ENCODE data around the gene RHCG. TPM values are rescaled to one million over a fixed set of nuclear protein-coding genes. Genes with fewer than 3 reads are reported as not detected.

The RHCG gene
- total and polyA plus RNA-seq, 2 of the 13 experiments (the other 11 are each of a cell fraction or from before 2014, with no cell fraction given): not detected

DNA sequence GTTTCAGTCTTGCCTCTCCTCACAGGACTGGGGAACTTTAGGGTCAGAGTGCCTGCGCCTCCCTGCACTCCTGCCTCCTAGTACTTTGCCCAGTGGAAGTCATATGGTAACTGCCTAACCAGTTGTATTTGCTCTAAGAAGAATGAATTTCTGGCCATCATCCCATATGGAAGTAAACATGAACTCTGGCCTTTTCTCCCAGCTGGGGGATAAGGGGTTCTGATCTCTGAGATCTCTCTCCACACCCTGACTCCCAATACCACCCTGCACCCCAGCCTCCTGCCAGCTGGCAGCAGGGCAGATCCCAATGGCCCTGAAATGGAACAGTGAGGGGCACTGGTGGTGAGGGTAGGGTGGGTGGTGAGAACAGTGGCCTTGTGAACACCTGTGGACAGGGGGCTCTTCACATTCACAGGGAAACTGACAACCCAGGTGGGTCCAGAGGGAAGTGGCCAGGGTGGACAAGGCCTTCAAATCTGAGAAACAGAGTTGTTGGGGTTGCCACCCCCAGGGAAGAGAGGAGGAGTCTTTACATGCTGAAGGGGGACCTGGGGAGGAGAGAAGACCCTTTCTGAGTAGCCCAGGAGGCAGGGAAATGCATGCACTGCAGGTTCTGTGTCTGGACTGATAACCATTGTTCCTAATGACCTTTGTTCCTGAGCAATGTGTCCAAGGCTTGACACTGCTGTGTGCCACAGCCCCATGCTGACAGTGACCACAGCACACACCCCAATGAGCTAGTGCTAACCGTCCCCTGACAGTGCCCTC, 36.9 kb downstream of the RHCG start (continued):
- no peak for TF ChIP-seq POGK (CRISPR knock-in tag; conservative IDR thresholded peaks at IDR 0.05)
- no peak for TF ChIP-seq ZNF33A (CRISPR knock-in tag; IDR thresholded peaks at IDR 0.05; ENCODE audit: borderline replicate concordance)
- 0 out of 2 replicates have a peak, but pooled peaks have one; percentile 46 for TF ChIP-seq ZNF567 (CRISPR knock-in tag; IDR thresholded peaks at IDR 0.05; ENCODE audit: borderline replicate concordance)
- TF ChIP-seq CREM (IDR thresholded peaks at IDR 0.05): no peak
- no peak for TF ChIP-seq CREM (CRISPR knock-in tag; IDR thresholded peaks at IDR 0.05)
- TF ChIP-seq ZNF253 (CRISPR knock-in tag; IDR thresholded peaks at IDR 0.05; ENCODE audit: borderline replicate concordance): no peak
- TF ChIP-seq ZNF724P (CRISPR knock-in tag; IDR thresholded peaks at IDR 0.05; ENCODE audit: borderline replicate concordance): no peak
- TF ChIP-seq, protein P1, sequence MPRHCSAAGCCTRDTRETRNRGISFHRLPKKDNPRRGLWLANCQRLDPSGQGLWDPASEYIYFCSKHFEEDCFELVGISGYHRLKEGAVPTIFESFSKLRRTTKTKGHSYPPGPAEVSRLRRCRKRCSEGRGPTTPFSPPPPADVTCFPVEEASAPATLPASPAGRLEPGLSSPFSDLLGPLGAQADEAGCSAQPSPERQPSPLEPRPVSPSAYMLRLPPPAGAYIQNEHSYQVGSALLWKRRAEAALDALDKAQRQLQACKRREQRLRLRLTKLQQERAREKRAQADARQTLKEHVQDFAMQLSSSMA (CRISPR knock-in tag; IDR thresholded peaks at IDR 0.05): 0 out of 2 replicates have a peak, but pooled peaks have one; percentile 19
- peak; percentile 47 for TF ChIP-seq CTCF (CRISPR knock-in tag; IDR thresholded peaks at IDR 0.05)
- no peak for TF ChIP-seq TRAFD1 (CRISPR knock-in tag; IDR thresholded peaks at IDR 0.05; ENCODE audit: borderline replicate concordance)
- no peak for TF ChIP-seq ZBTB42 (CRISPR knock-in tag; IDR thresholded peaks at IDR 0.05)
- TF ChIP-seq PCBP2 (optimal IDR thresholded peaks at IDR 0.05; ENCODE audit: low read depth, low read length, poor library complexity, severe bottlenecking): no peak
- TF ChIP-seq ZNF160 (CRISPR knock-in tag; IDR thresholded peaks at IDR 0.05): no peak
- TF ChIP-seq SNAI1 (CRISPR knock-in tag; IDR thresholded peaks at IDR 0.05; ENCODE audit: borderline replicate concordance): no peak
- no peak for TF ChIP-seq ZNF772 (CRISPR knock-in tag; IDR thresholded peaks at IDR 0.05)
- TF ChIP-seq HES4 (CRISPR knock-in tag; IDR thresholded peaks at IDR 0.05; ENCODE audit: borderline replicate concordance): 0 out of 2 replicates have a peak, but pooled peaks have one; percentile 55
- TF ChIP-seq, protein P2, sequence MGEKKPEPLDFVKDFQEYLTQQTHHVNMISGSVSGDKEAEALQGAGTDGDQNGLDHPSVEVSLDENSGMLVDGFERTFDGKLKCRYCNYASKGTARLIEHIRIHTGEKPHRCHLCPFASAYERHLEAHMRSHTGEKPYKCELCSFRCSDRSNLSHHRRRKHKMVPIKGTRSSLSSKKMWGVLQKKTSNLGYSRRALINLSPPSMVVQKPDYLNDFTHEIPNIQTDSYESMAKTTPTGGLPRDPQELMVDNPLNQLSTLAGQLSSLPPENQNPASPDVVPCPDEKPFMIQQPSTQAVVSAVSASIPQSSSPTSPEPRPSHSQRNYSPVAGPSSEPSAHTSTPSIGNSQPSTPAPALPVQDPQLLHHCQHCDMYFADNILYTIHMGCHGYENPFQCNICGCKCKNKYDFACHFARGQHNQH (CRISPR knock-in tag; IDR thresholded peaks at IDR 0.05): no peak
- no peak; the same call in 1 of the 2 replicates for TF ChIP-seq ZNF331 (CRISPR knock-in tag; IDR thresholded peaks at IDR 0.05)
- TF ChIP-seq PPARG (CRISPR knock-in tag; conservative IDR thresholded peaks at IDR 0.05): peak; percentile 13; the same call in 1 of the 2 replicates
